Amniotic stem cell (primary cell): ENCODE measurements around the gene SNPH.
"Not testable (repeated sequence)": the region's sequence is repeated elsewhere in the genome, so short reads cannot be mapped to it uniquely, and the experiment has no call there.

Experiments used
- DNase-seq: peaks from one replicate; lab custom pipeline; 2025; lab: John Stamatoyannopoulos, UW

SNPH gene

DNA sequence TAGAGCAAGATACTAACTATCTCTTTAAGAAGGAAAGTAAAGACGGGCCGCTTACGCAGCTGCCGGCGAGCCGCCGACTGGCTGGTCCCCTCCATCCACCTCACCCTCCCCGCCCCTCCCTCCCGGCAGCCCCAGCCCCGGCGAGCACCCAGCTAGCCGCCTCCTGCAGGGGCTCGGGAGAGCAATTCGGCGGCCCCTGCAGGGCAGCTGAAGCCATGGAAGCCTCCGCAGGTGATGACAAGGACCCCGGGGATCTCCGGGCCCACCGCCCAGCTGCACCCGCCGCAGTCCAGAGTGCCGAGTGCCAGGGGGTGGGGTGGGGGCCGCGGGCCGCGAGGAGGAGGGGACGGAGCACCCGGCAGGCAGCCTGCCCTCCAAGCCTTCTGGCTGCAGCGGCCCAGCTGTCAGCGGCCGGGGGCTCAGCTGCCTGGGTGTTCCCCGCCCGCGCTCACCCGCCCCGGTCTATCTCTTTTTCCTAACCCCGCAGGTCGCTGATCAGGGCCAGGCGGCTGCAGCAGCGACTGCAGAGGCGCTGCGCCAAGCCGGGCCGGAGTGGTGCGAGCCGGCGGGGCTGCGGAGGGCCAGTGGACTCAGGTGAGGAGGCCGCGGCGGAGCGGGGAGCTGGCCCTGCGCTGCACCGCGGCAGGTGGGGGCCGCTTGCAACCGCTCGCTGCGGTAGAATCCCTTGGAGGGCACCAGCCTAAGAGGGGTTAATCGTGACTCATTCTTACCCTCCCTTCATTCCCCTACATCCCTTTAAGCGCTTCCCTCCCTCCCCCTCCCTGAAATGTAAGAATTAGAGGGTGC is at the start of gene SNPH:
Gene SNPH, plus strand, starts transcription at position 128 of the 807 bp plus-strand sequence. CDS start 29,946 bp downstream, outside the sequence.
- DNase-seq: peak; percentile 61

DNA sequence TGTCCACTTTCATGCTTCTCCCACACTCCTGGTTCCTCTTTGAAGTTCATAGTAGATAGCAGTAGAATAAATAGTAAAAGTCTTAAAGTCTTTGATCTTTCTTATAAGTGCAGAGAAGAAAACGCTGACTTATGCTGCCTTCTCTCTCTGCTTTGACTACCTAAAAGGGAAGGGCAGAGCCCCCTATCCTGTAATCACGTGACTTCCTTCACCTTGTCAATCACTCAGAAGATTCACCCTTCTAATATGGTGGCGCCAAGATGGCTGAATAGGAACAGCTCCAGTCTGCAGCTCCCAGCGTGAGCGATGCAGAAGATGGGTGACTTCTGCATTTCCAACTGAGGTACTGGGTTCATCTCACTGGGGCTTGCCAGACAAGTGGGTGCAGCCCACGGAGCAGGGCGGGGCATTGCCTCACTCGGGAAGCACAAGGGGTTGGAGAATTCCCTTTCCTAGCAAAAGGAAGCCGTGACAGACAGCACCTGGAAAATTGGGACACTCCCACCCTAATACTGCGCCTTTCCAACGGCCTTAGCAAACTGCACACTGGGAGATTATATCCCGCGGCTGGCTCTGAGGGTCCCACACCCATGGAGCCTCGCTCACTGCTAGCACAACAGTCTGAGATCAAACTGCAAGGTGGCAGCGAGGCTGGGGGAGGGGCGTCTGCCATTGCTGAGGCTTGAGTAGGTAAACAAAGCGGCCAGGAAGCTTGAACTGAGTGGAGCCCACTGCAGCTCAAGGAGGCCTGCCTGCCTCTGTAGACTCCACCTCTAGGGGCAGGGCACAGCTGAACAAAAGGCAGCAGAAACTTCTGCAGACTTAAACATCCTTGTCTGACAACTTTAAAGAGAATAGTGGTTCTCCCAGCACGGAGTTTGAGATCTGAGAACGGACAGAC is 49.3 kb upstream of the SNPH start:
- DNase-seq: not testable (repeated sequence)

GRCh38 chr20:1222750-1223149 is 43.3 kb upstream of the SNPH start:
- not testable (repeated sequence) for DNase-seq

DNA sequence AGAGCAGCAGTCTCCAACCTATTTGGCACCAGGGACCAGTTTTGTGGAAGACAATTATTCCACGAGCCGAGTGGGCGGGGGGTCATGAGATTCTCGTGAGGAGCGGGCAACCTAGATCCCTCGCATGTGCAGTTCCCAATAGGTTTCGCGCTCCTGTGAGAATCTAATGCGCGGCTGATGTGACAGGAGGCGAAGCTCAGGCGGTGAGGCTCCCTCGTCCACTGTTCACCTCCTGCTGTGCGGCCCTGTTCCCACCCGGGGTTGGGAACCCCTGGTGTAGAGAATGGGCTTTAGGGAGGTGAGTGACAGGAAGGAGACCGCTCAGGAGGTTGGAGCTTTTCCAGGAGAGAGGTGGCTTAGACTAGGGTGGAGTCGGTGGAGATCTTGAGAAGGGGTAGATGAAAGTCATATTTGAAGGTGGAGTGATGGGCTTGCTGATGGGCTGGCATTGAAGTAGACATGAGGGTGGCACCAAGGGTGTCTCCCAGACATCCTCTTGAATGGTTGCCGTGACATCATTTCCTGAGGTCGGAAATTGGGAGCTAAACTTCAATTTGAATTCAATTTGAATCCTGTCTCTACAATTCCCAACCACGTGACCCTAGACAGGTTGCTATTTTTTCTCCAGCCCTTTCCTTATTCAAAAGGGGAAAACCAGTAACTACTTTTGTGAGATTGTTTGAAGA is 41.7 kb upstream of the SNPH start:
- no peak for DNase-seq

DNA sequence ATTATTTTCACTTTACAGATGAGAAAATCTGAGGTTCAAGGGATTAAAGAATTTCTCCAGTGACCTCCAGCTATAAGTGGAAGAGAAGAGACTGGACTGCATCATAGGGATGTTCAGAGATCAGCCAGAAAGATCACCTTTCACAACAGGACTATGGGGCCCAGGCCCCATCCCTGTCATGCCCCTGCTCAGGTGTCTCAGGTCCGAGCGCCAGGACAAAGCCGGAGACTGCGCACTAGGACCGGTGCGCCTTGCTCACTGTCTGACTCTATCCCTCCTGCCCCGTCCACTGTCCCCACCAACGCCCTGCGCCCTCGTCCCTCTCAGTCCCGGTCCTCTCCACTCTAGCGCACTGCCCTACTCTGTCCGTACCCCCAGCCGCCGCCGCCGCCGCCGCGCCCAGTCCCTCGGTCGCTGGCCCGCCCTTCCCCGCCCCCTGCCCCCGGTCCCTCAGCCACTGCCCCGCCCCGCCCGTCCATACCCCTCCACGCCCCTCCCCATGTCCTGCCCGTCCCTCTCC is 40.8 kb upstream of the SNPH start:
- DNase-seq: no peak

- peak; percentile 61 for DNase-seq
These were observed 40.1 kb upstream of the SNPH start, which contains the start of gene RAD21L1 for GRCh38 chr20:1225783-1226654. TSS of gene RAD21L1 (plus strand) at chr20:1226044. CDS start at chr20:1228454, 2,410 bp downstream.

GRCh38 chr20:1229541-1229940 is 36.6 kb upstream of the SNPH start:
- DNase-seq: no peak

DNA sequence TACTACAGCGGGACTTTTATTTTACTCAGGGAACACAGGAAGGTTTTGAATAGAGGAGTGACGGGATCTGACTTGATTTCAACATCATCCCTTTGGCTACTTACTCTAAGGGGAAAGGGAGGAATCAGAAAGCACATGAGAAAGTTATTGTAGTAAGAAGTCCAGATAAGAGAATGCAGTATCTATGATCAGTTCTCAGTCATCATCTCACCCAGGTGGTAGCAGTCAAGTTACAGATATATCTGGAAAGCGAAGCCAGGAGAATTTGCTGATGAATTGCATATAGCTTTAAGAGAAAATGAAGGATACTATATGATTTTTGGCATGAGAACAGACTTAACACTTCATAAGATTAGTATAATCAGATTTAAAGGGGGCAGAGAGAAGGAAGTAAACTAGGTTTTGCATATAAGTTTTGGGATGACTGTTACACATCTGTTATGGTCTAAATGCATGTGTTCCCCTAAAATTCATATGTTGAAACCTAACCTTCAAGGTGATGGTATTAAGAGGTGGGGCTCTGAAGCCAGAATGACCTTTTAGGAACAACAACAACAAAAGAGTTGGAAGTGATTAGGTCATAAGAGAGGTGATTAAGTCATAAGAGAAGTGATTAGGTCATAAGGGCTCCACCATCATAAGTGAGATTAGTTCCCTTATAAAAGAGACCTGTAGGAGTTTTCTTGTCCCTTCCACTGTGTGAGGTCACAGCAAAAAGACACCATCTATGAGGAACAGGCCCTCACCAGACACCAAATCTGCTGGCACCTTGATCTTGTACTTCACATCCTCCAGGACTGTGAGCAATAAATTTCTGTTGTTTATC is 33.6 kb upstream of the SNPH start:
- no peak for DNase-seq

- DNase-seq: no peak
These were observed 25.5 kb upstream of the SNPH start for GRCh38 chr20:1240549-1240948.

- no peak for DNase-seq
These were observed 24.6 kb upstream of the SNPH start for GRCh38 chr20:1241456-1241855.

DNA sequence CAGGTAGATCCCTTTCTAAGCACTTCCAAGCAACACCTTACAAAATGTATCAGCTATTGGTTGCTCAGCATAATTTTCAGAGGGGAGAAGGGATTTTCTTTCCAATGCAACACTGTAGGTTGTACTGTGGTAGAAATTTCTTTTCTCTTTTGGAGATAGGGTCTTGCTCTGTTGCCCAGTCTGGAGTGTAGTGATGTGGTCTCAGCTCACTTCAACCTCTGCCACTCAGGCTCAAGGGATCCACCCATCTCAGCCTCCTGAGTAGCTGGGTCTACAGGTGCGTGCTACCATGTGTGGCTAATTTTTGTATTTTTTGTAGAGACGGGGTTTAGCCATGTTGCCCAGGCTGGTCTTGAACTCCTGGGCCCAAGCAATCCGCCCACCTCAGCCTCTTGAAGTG is 24.0 kb upstream of the SNPH start:
- no peak for DNase-seq

- DNase-seq: peak; percentile 75
These were observed 23.6 kb upstream of the SNPH start for GRCh38 chr20:1242530-1242929.

DNA sequence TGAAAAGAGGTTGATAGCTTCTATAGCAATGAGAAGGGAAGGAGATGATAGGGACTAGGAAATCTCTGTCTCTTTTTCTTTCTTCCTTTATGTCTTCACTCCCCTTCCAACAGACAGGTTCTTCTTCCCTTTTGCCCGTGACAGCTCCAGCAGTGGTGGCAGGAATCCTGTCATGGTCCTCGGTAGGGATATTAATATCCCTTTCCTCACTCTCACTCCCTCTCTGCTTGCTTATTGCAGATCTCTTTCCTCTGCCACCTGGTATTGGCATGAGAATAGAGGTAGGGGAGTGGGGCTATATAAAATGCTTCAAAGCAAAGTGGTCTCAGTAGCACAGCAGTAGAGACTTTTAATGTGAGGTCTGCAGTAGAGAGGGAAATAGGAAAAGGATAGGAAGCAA is 20.5 kb upstream of the SNPH start:
- DNase-seq: no peak

DNA sequence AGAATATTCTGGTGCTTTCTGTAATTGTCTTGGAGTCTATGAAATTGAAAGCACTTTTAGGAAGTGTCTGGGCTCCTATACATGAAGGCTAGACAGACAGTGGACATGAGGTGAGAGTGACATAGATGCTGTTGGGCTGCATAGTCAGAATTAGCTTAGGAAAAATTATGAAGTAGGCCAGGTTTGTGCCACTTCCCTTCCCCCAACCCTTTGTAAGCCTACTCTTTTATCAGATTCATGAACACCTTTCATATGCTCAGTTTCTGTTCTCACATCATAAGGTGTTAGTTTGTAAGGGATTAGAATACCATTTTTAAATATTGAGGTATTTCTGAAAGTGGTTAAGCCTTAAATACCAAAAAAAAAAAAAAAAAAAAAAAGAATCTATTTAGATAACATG is 18.4 kb upstream of the SNPH start:
- DNase-seq: no peak

GRCh38 chr20:1250282-1250681 is 15.8 kb upstream of the SNPH start:
- not testable (repeated sequence) for DNase-seq

GRCh38 chr20:1252416-1252815 is 13.7 kb upstream of the SNPH start:
- no peak for DNase-seq

- no peak for DNase-seq
These were observed 11.8 kb upstream of the SNPH start for GRCh38 chr20:1254254-1254653.

- DNase-seq: no peak
These were observed 10.4 kb upstream of the SNPH start for GRCh38 chr20:1255675-1256074.

- DNase-seq: no peak
These were observed 2.2 kb upstream of the SNPH start for GRCh38 chr20:1263853-1264252.

- DNase-seq: no peak
These were observed 1.4 kb upstream of the SNPH start for GRCh38 chr20:1264727-1265126.
